Measurements from ENCODE around the gene OSBPL2.

The OSBPL2 gene

GRCh38 chr20:62232770-62233645, 5.3 kb upstream of the OSBPL2 start:
- Histone ChIP-seq H3K4me3 (replicated peaks; ENCODE audit: low read depth, low read length) (no peak overlapping the region), H3K27me3 (replicated peaks; ENCODE audit: control insufficient read depth, insufficient read depth, low read length) (no peaks in the 10 kb centered on the region), H3K36me3 (ENCODE audit: control insufficient read depth, insufficient read depth, low read length) (no peaks in the 10 kb centered on the region)
- no peak for TF ChIP-seq CTCF (IDR thresholded peaks at IDR 0.05; ENCODE audit: insufficient read depth, low read length, poor library complexity, severe bottlenecking)
- DNase-seq (ENCODE audit: extremely low read depth, insufficient read length), result no peak

- Histone ChIP-seq H3K4me3 (replicated peaks; ENCODE audit: low read depth, low read length) (no peak overlapping the region), H3K27me3 (replicated peaks; ENCODE audit: control insufficient read depth, insufficient read depth, low read length) (no peaks in the 10 kb centered on the region), H3K36me3 (ENCODE audit: control insufficient read depth, insufficient read depth, low read length) (no peaks in the 10 kb centered on the region)
- no peak for DNase-seq (ENCODE audit: extremely low read depth, insufficient read length)
- TF ChIP-seq CTCF (IDR thresholded peaks at IDR 0.05; ENCODE audit: insufficient read depth, low read length, poor library complexity, severe bottlenecking), result no peak
Observed at GRCh38 chr20:62233684-62234083, 4.6 kb upstream of the OSBPL2 start.

- H3K36me3 ChIP-seq (ENCODE audit: control insufficient read depth, insufficient read depth, low read length), result no peaks in the 10 kb centered on the region
- no peak for TF ChIP-seq CTCF (IDR thresholded peaks at IDR 0.05; ENCODE audit: insufficient read depth, low read length, poor library complexity, severe bottlenecking)
- no peak for DNase-seq (ENCODE audit: extremely low read depth, insufficient read length)
Observed at GRCh38 chr20:62234339-62234738, 4.0 kb upstream of the OSBPL2 start.

GRCh38 chr20:62235001-62235776, 3.1 kb upstream of the OSBPL2 start:
- Histone ChIP-seq H3K36me3 (ENCODE audit: control insufficient read depth, insufficient read depth, low read length) (no peaks in the 10 kb centered on the region), H3K27me3 (replicated peaks; ENCODE audit: control insufficient read depth, insufficient read depth, low read length) (no peaks in the 10 kb centered on the region), H3K4me3 (replicated peaks; ENCODE audit: low read depth, low read length) (no peak overlapping the region)
- TF ChIP-seq CTCF (IDR thresholded peaks at IDR 0.05; ENCODE audit: insufficient read depth, low read length, poor library complexity, severe bottlenecking), result no peak
- DNase-seq (ENCODE audit: extremely low read depth, insufficient read length), result no peak

More at GRCh38 chr20:62234339-62234738, 4.0 kb upstream of the OSBPL2 start:
- Histone ChIP-seq H3K4me3 (replicated peaks; ENCODE audit: low read depth, low read length) (no peak overlapping the region), H3K27me3 (replicated peaks; ENCODE audit: control insufficient read depth, insufficient read depth, low read length) (no peaks in the 10 kb centered on the region)

- no peak overlapping the region for H3K4me3 ChIP-seq (replicated peaks; ENCODE audit: low read depth, low read length)
- H3K27me3 ChIP-seq (replicated peaks; ENCODE audit: control insufficient read depth, insufficient read depth, low read length), result no peaks in the 10 kb centered on the region
- no peak for DNase-seq (ENCODE audit: extremely low read depth, insufficient read length)
- no peak for TF ChIP-seq CTCF (IDR thresholded peaks at IDR 0.05; ENCODE audit: insufficient read depth, low read length, poor library complexity, severe bottlenecking)
- no peaks in the 10 kb centered on the region; the same call in 1 of the 2 replicates for H3K36me3 ChIP-seq (ENCODE audit: control insufficient read depth, insufficient read depth, low read length)
Observed at GRCh38 chr20:62235777-62236157, 2.6 kb upstream of the OSBPL2 start.

Measured in GM06990 (cell line).